A549 (cell line): ENCODE data around the gene SLC45A3.

Source experiments
- CBX8 ChIP-seq: fragments of 200-600 bp; sonication (generic); IDR thresholded peaks from 2 replicates; pipeline ENCODE4 v1.6.1; 2016
- ELK1 ChIP-seq: fragments of 150-350 bp; IDR thresholded peaks from 2 replicates; pipeline ENCODE4 v1.6.1; 2014; ENCODE audit warnings: low read depth, mild to moderate bottlenecking, low read length
- JUN ChIP-seq, 2 experiments: fragments of >200 bp; sonication (Bioruptor Twin); formaldehyde crosslinking; IDR thresholded peaks; 2 replicates in 1 of 2; 3 replicates in 1 of 2; pipeline ENCODE4 v1.6.1; 2016 to 2017
- MAX ChIP-seq: IDR thresholded peaks from 2 replicates; pipeline ENCODE4 v1.6.1; 2012
- PHF8 ChIP-seq: fragments of 200-600 bp; sonication (generic); IDR thresholded peaks from 2 replicates; pipeline ENCODE4 v1.6.1; 2016; ENCODE audit warnings: low read depth, mild to moderate bottlenecking, antibody characterized with exemption, moderate library complexity, borderline replicate concordance
- POLR2A ChIP-seq: IDR thresholded peaks from 2 replicates; pipeline ENCODE4 v1.6.1; 2012; ENCODE audit warnings: mild to moderate bottlenecking, low read length
- REST ChIP-seq: fragments of 200-600 bp; sonication (generic); IDR thresholded peaks from 2 replicates; pipeline ENCODE4 v1.6.1; 2016; ENCODE audit warnings: antibody characterized with exemption, mild to moderate bottlenecking, moderate library complexity
- USF2 ChIP-seq: fragments of 450-650 bp; IDR thresholded peaks from 2 replicates; pipeline ENCODE4 v1.6.1; 2014; ENCODE audit warnings: antibody characterized with exemption
- TF ChIP-seq, protein P1 (sequence below): fragments of >200 bp; sonication (Bioruptor Twin); formaldehyde crosslinking; IDR thresholded peaks from 3 replicates; pipeline ENCODE4 v1.5.1; 2016

- TF ChIP-seq, protein P1, sequence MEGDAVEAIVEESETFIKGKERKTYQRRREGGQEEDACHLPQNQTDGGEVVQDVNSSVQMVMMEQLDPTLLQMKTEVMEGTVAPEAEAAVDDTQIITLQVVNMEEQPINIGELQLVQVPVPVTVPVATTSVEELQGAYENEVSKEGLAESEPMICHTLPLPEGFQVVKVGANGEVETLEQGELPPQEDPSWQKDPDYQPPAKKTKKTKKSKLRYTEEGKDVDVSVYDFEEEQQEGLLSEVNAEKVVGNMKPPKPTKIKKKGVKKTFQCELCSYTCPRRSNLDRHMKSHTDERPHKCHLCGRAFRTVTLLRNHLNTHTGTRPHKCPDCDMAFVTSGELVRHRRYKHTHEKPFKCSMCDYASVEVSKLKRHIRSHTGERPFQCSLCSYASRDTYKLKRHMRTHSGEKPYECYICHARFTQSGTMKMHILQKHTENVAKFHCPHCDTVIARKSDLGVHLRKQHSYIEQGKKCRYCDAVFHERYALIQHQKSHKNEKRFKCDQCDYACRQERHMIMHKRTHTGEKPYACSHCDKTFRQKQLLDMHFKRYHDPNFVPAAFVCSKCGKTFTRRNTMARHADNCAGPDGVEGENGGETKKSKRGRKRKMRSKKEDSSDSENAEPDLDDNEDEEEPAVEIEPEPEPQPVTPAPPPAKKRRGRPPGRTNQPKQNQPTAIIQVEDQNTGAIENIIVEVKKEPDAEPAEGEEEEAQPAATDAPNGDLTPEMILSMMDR, result no peak
- TF ChIP-seq USF2 (no peak), POLR2A (no peak), ELK1 (no peak), JUN (IDR thresholded peaks at IDR 0.05) (no peak), CBX8 (no peak), MAX (no peak), PHF8 (no peak), REST (no peak)
These were observed 17.5 kb downstream of the SLC45A3 start for GRCh38 chr1:205662791-205663190.
